HG03378 (cell line): ENCODE results near the gene OR2T5.
"Not testable (repeated sequence)": the region's sequence is repeated elsewhere in the genome, so short reads cannot be mapped to it uniquely, and the experiment has no call there.

ENCODE experiments used
- ATAC-seq: cut with Tn5 transposase; IDR thresholded peaks from one replicate; pipeline ENCODE4 v1.9.1; 2021; ENCODE audit warnings: mild to moderate bottlenecking, moderate library complexity; ENCODE audit not compliant: unreplicated experiment

Gene OR2T5

DNA sequence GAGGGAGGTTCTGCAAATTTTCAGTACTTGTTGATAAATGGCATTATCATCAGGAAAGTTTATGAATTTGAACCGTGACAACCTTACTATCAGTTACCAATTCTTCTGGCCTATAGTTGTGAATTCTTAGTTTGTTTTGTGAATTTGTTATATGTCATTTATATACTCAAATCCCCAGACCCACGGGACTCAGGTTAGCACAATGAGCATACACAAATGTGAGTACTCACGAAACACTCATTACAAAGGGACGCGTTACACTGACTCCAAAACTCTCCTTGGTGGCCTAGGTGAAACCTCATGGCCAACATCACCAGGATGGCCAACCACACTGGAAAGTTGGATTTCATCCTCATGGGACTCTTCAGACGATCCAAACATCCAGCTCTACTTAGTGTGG, at the start of gene OR2T5:
Gene OR2T5, plus strand, starts transcription at position 301 of the 400 bp plus-strand sequence. Its CDS starts 0 bp downstream, at position 301.
- not testable (repeated sequence) for ATAC-seq

DNA sequence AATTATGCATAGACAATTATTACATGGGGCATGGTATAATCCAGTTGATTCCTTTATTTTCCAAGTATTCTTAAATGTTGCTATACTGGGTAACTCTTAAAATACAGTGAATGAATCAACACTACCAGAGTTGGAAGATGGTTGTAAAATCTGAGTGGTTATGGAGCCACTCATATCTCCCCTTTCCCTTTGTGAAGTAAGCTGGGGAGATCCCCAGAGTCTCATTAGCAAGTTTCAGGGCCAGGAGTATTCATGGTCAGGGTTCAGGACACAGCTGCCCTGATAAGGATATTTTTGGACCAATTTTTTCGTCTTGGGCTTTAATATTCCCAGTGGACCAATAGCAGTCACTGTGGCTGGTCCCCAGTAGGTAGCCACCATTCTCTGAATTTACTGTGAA, 49.7 kb upstream of the OR2T5 start:
- ATAC-seq: not testable (repeated sequence)

DNA sequence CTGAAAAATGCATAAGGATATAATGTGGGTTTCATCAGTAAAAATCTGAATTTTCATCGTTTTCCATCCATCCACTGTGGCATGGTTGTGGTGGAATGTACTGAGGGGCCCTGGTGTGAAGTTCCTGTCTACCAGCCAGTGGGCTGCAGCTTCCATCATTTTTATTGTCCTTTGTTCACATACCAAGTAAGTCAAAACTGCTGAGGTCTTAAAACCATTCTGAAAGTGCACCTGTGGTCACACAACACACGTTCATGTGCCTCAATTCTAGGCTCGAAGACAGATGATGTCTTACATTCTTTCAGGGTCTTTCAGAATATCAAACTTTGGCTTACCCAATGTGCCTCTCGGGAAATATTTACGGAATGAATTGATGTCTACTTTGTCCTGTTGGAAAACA, 49.1 kb upstream of the OR2T5 start:
- ATAC-seq: not testable (repeated sequence)

- not testable (repeated sequence) for ATAC-seq
Observed at GRCh38 chr1:248442500-248443277, 45.7 kb upstream of the OR2T5 start.

- ATAC-seq: not testable (repeated sequence)
Observed at GRCh38 chr1:248444603-248445002, 43.8 kb upstream of the OR2T5 start.

- ATAC-seq: not testable (repeated sequence)
Observed at GRCh38 chr1:248445399-248445798, 43.0 kb upstream of the OR2T5 start, which contains the start of gene OR2T2. TSS of gene OR2T2 (plus strand) at chr1:248445637. CDS start at chr1:248452798, 7,161 bp downstream.

GRCh38 chr1:248448409-248449074, 39.8 kb upstream of the OR2T5 start:
- peak; percentile 72 for ATAC-seq

- ATAC-seq: not testable (repeated sequence)
Observed at GRCh38 chr1:248449821-248450465, 38.4 kb upstream of the OR2T5 start.

- ATAC-seq: peak; percentile 76
Observed at GRCh38 chr1:248450466-248451145, 37.8 kb upstream of the OR2T5 start.

GRCh38 chr1:248453619-248454018, 34.8 kb upstream of the OR2T5 start:
- not testable (repeated sequence) for ATAC-seq

DNA sequence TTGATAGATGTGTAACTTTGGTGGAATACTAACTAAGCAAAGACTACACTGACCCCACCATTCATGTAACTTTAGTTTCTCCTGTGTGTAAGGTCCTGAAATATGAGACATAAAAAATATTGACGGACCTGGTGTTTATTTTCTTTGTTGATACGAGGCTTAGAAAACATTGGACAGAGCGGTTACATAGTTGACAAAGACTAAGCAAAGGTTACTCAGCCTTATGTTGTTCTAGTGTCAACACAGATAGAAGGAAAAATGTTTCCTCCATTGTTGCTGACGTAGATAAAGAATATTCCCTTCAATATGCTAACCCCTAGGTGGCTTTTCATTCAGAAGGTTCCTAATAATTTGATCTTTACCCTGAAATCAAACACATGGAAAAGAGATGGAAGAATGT, 33.3 kb upstream of the OR2T5 start:
- ATAC-seq: not testable (repeated sequence)

GRCh38 chr1:248456635-248457034, 31.8 kb upstream of the OR2T5 start:
- not testable (repeated sequence) for ATAC-seq

DNA sequence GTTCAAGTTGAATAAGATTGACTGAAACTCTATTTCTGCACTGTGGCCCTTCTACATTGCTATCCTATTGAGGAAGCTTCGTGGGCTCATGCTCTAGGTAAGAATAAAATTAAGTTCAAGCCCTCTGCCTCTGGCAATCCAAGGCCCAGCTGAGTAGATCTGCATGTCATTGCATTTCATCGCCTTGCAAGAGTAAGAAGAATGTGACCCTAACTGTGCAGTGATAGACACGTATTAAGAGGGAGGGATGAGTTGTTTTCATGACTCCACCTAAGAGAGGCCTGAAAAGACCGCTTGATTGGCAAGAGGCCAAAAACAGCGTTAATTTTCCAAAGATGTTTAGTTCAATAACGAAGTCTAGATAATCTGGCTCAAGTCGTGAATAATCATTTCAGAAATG, 29.3 kb upstream of the OR2T5 start:
- ATAC-seq: not testable (repeated sequence)

DNA sequence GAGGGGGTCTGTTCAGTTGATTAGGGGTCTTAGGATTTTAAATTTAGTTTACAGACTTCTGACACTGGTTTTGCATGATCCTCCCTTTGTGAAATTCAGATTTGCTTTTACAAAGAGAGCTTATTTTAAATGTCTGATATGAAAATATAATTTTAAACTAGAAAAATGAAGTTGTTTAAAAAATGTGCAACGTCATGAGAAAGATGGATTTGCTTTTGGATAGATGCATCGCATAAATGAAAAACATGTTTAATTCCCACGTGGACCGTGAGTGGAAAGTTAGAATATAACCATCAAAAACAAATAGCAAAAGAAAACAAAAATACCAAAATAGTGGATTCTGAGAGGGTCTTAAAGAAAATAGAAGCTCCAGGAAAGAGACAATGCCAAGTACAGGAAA, 17.2 kb upstream of the OR2T5 start:
- ATAC-seq: no peak

- ATAC-seq: not testable (repeated sequence)
Observed at GRCh38 chr1:248472111-248472510, 16.3 kb upstream of the OR2T5 start.

DNA sequence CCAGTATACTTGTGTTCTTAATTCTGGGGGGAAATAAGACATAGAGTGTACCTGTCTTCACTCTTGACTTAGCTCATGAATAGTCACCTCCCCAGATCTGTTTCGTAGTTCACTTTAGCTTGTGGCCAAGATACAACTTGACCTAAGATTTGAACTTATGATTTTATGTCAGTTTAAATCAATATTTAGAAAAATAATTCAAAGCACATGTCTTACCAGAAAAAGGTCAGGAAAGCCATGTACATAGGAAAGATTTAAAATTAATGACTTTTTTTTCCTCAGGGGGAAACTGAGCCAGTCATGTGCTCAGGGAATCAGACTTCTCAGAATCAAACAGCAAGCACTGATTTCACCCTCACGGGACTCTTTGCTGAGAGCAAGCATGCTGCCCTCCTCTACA, 15.3 kb upstream of the OR2T5 start, which contains the start of gene OR2T3:
Gene OR2T3, plus strand, starts transcription at position 301 of the 400 bp plus-strand sequence. Its CDS starts 0 bp downstream, at position 301.
- not testable (repeated sequence) for ATAC-seq

DNA sequence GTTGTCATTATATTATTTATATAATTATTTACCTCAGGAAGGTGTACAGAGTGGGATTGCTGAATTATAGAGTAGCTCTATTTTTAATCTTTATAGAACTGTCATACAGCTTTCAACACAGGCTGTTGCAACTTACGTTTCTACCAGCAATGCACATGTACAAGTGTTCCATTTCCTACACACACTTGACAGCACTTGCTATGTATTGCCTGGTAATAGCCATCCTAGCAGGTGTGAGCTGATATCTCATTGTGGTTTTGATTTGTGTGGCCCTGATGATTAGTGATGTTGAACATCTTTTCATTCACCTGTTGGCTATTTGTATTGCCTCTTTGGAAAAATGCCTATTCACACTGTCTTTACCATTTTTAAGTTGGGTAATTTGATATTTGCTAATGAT, 12.7 kb upstream of the OR2T5 start:
- peak; percentile 84 for ATAC-seq

DNA sequence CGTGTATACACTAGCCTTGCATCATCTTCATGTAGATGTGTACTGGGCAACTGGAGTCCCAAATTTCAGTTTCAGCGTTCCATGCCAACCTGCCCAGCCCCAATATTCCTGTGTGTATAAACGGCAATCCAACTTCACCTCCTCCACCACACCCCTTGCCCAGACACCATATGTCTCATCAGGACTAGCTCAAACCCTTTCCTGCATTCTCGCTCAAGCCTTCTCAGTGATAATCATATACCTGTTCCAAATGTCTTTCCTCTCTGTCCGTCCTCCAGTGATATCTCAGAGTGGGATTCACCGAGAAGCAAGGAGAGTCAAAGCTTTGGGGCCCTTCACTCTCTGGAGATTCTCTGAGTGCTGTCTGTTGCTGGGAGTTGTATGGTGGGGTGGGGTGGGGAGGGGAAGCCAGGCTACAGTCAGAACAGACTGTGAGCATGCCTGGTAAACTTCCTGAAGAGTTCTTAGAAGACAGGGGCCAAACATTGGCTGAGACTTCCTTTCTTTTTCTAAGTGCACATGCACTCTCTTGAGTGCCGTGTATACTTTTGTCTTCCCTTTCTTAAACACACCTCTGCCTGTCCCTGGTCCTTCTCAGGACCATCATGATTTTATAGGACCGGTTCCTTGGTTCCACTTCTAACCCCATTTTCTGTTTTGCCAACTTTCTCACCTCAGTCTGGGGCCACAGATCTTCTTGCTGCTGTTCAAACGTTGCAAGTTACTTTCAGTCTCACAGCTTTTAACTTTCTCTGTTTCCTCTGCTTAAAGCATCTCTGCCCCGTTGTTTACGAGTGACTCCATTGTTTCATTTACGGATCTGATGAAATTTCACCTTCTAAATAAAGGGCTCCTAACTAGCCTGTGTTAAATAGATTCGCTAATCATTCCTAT, 6.5 kb upstream of the OR2T5 start:
- ATAC-seq: peak; percentile 70

- ATAC-seq: not testable (repeated sequence)
Observed at GRCh38 chr1:248496661-248497060, 8.3 kb downstream of the OR2T5 start.
